ENCODE measurements around the gene TMED9.

Gene TMED9

GRCh38 chr5:177578316-177578715 is 13.7 kb upstream of the TMED9 start:
- DNase-seq (ENCODE audit: low spot score), result no peak

- no peak for DNase-seq (ENCODE audit: low spot score)
Observed at GRCh38 chr5:177588413-177588909, 3.5 kb upstream of the TMED9 start.

- no peak for DNase-seq (ENCODE audit: low spot score)
Observed at GRCh38 chr5:177590406-177590805, 1.6 kb upstream of the TMED9 start.

- DNase-seq (ENCODE audit: low spot score), result no peak
Observed at GRCh38 chr5:177591690-177592009, 353 bp upstream of the TMED9 start.

GRCh38 chr5:177592905-177593304 is 902 bp downstream of the TMED9 start:
- no peak for DNase-seq (ENCODE audit: low spot score)

GRCh38 chr5:177593511-177593910 is 1.5 kb downstream of the TMED9 start:
- no peak for DNase-seq (ENCODE audit: low spot score)

GRCh38 chr5:177594071-177594470 is 2.1 kb downstream of the TMED9 start:
- no peak for DNase-seq (ENCODE audit: low spot score)

- DNase-seq (ENCODE audit: low spot score), result no peak
Observed at GRCh38 chr5:177595026-177595585, 3.1 kb downstream of the TMED9 start.

GRCh38 chr5:177595991-177596774 is 4.2 kb downstream of the TMED9 start:
- no peak for DNase-seq (ENCODE audit: low spot score)

- DNase-seq (ENCODE audit: low spot score), result no peak
Observed at GRCh38 chr5:177596775-177597238, 4.8 kb downstream of the TMED9 start.

GRCh38 chr5:177598477-177598876 is 6.5 kb downstream of the TMED9 start:
- peak; percentile 23 for DNase-seq (ENCODE audit: low spot score)

GRCh38 chr5:177599731-177600507 is 7.9 kb downstream of the TMED9 start, which contains the start of gene B4GALT7:
TSS of gene B4GALT7 (plus strand) at chr5:177600132. CDS start at chr5:177600211, 79 bp downstream.
- peak; percentile 82 for DNase-seq (ENCODE audit: low spot score)

- DNase-seq (ENCODE audit: low spot score), result peak; percentile 68
Observed at GRCh38 chr5:177600508-177601018, 8.6 kb downstream of the TMED9 start.

GRCh38 chr5:177601126-177601525 is 9.1 kb downstream of the TMED9 start:
- no peak for DNase-seq (ENCODE audit: low spot score)

- peak; percentile 43 for DNase-seq (ENCODE audit: low spot score)
Observed at GRCh38 chr5:177601577-177602457, 9.8 kb downstream of the TMED9 start.

GRCh38 chr5:177602458-177602830 is 10.4 kb downstream of the TMED9 start:
- DNase-seq (ENCODE audit: low spot score), result no peak

GRCh38 chr5:177603631-177604030 is 11.6 kb downstream of the TMED9 start:
- DNase-seq (ENCODE audit: low spot score), result no peak

- DNase-seq (ENCODE audit: low spot score), result no peak
Observed at GRCh38 chr5:177604116-177604521, 12.1 kb downstream of the TMED9 start.

GRCh38 chr5:177604656-177605055 is 12.7 kb downstream of the TMED9 start:
- no peak for DNase-seq (ENCODE audit: low spot score)

- DNase-seq (ENCODE audit: low spot score), result no peak
Observed at GRCh38 chr5:177605078-177605477, 13.1 kb downstream of the TMED9 start.

GRCh38 chr5:177605667-177606066 is 13.7 kb downstream of the TMED9 start:
- no peak for DNase-seq (ENCODE audit: low spot score)
